GM06990 (cell line): Measurements from ENCODE around the gene LAG3.

Experiments used
- DNase-seq: peaks from one replicate; pipeline ENCODE4 v3.0.0-alpha.2; 2011; ENCODE audit not compliant: insufficient read length; ENCODE audit errors: extremely low read depth
- H3K27me3 ChIP-seq: replicated peaks from 2 replicates; pipeline ENCODE4 v1.6.0; 2011; ENCODE audit warnings: low read length; ENCODE audit not compliant: control insufficient read depth, insufficient read depth
- H3K36me3 ChIP-seq: 2 replicates; pipeline ENCODE4 v1.5.1; 2011; ENCODE audit warnings: low read length; ENCODE audit not compliant: control insufficient read depth, insufficient read depth
- H3K4me3 ChIP-seq: replicated peaks from 2 replicates; pipeline ENCODE4 v1.5.1; 2011; ENCODE audit warnings: low read depth, mild to moderate bottlenecking, control low read depth, low read length
- TF ChIP-seq, protein P1 (sequence below): IDR thresholded peaks from 2 replicates; pipeline ENCODE4 v1.5.1; 2011; ENCODE audit warnings: low read length, control low read depth, mild to moderate bottlenecking, inconsistent platforms; ENCODE audit not compliant: insufficient read depth, poor library complexity, severe bottlenecking

The LAG3 gene

DNA sequence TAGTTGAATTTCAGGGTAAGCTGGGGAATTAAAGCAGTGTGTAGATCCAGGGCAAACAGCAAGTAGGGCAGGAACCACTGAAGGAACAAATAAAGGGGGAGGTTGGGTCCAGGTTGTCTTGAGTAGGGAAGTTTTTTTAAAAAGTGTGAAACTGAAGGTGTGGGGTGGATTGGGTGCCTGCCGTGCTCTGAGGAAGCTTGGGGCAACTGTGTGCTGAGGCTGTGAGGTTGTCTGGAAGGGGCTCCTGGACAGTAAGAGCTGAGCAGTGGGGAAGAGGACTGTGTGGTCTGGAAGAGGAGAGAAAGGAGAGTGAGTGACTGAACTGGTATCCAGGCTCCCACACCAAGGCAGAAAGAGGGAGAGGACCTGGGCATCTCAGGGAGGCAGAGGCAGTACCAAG, 38.4 kb downstream of the LAG3 start:
- DNase-seq = no peak
- TF ChIP-seq, protein P1, sequence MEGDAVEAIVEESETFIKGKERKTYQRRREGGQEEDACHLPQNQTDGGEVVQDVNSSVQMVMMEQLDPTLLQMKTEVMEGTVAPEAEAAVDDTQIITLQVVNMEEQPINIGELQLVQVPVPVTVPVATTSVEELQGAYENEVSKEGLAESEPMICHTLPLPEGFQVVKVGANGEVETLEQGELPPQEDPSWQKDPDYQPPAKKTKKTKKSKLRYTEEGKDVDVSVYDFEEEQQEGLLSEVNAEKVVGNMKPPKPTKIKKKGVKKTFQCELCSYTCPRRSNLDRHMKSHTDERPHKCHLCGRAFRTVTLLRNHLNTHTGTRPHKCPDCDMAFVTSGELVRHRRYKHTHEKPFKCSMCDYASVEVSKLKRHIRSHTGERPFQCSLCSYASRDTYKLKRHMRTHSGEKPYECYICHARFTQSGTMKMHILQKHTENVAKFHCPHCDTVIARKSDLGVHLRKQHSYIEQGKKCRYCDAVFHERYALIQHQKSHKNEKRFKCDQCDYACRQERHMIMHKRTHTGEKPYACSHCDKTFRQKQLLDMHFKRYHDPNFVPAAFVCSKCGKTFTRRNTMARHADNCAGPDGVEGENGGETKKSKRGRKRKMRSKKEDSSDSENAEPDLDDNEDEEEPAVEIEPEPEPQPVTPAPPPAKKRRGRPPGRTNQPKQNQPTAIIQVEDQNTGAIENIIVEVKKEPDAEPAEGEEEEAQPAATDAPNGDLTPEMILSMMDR = no peak
- H3K4me3 ChIP-seq = no peak overlapping the region
- no peaks in the 10 kb centered on the region for H3K36me3 ChIP-seq
- H3K27me3 ChIP-seq = no peaks in the 10 kb centered on the region

DNA sequence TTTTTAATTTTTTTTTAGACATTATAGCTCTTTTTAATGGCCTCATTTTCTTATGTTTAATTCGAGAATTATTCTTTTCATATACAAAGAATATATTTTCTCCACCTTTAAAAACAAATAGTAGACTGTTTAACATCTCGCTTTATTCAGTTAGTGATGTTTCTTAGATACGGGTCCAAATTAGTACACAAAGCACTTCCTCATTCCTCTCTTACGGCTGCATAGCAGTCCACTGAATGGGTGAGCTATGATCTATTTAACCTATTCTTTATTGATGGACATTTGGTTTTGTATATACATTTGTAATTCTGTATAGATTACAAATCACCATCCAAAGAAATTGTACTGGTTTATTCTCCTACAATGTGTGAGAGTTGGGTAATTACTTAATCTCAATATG, 41.0 kb downstream of the LAG3 start:
- DNase-seq = no peak
- Histone ChIP-seq H3K36me3 (no peaks in the 10 kb centered on the region), H3K4me3 (no peak overlapping the region), H3K27me3 (no peaks in the 10 kb centered on the region)
- TF ChIP-seq, protein P1 = no peak

DNA sequence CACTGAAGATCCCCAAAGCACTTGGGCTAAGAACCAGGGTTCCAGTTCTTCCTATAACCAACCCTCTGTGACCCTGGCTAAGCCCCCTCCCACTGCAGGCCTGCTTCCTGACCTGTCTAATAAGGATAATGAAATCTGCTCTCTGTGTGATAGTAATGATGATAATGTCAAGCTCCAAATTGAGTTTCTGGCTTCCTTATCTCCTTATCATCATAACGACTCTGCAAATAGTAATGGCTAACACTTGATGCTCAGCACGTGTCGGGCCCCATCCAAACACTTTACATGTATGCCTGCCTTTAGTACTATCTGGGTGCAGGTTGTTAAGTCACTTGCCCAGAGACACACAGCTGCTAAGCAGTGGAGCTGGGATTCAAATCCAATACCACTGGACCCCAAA, 44.3 kb downstream of the LAG3 start:
- Histone ChIP-seq H3K36me3 (no peaks in the 10 kb centered on the region), H3K27me3 (peaks cover 4% of the 10 kb centered on the region), H3K4me3 (no peak overlapping the region)
- TF ChIP-seq, protein P1 = no peak
- no peak for DNase-seq

DNA sequence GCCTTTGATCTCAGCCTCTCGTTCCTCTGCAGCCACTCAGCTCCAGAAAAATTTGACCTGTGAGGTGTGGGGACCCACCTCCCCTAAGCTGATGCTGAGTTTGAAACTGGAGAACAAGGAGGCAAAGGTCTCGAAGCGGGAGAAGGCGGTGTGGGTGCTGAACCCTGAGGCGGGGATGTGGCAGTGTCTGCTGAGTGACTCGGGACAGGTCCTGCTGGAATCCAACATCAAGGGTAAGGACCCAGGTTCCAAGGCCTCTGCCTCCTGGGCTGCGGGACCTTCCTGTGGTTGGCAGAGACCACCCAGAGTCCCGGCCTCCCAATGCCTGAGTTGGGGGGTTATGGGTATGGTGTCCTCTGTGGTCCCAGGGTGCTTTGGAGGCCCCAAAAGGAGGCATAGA, 44.8 kb downstream of the LAG3 start:
- TF ChIP-seq, protein P1 = no peak
- DNase-seq = no peak
- no peak overlapping the region for H3K4me3 ChIP-seq
- peaks cover 4% of the 10 kb centered on the region for H3K27me3 ChIP-seq
- H3K36me3 ChIP-seq = no peaks in the 10 kb centered on the region

DNA sequence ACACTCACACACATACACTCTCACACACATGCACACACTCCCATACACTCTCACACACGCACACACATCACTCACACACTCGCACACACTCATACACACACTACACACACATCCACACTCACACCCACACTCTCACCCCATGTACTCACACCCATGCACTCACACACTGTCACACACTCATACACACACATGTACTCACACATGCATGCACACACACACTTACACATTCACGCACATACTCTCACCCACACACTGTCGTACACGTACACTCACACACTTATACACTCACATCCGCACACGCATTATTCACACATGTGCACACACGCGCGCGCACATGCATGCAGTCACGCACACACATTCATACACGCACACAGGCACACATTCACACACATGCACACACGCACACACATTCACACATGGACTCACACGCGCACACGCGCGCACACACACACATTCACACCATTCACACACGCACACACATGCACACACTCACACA, 45.4 kb downstream of the LAG3 start:
- Histone ChIP-seq H3K27me3 (peaks cover 4% of the 10 kb centered on the region), H3K4me3 (no peak overlapping the region), H3K36me3 (no peaks in the 10 kb centered on the region)
- DNase-seq = no peak
- TF ChIP-seq, protein P1 = no peak

DNA sequence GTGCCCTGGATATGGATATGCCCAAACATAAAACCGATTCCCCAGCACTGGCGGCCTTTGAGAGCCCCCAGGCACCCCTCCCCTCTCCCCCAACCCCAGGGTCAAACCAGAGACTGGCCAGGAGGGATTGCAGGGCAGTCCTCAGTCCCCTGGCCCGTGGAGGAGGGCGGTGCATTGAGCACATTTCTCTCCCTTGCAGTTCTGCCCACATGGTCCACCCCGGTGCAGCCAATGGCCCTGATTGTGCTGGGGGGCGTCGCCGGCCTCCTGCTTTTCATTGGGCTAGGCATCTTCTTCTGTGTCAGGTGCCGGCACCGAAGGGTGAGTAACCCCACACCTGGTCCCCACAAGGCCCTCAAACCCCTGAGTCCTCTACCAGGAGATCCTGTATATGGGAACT, 45.9 kb downstream of the LAG3 start:
- Histone ChIP-seq H3K4me3 (no peak overlapping the region), H3K36me3 (no peaks in the 10 kb centered on the region), H3K27me3 (peaks cover 5% of the 10 kb centered on the region)
- no peak for DNase-seq
- TF ChIP-seq, protein P1 = no peak
